ENCODE data around the gene ABCC6.
"Not testable (repeated sequence)": the region's sequence is repeated elsewhere in the genome, so short reads cannot be mapped to it uniquely, and the experiment has no call there.

The ABCC6 gene

DNA sequence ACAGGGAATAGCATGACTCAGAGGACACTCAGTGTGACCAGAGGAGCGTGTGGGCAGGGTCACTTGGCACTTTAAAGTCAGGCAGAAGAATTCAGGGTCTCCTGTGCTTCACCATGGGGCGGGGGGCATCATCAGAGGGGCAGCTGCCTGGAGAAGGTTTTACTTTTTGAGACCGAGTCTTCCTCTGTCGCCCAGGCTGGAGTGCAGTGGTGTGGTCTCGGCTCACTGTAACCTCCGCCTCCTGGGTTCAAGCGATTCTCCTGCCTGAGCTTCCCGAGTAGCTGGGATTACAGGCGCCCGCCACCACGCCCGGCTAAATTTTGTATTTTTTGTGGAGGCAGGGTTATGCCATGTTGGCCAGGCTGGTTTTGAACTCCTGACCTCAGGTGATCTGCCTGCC lies 32.3 kb downstream of the ABCC6 start:
- in situ Hi-C loops (cut with MboI; ENCODE audit: low sequenced_read_pairs), result not testable (repeated sequence)

DNA sequence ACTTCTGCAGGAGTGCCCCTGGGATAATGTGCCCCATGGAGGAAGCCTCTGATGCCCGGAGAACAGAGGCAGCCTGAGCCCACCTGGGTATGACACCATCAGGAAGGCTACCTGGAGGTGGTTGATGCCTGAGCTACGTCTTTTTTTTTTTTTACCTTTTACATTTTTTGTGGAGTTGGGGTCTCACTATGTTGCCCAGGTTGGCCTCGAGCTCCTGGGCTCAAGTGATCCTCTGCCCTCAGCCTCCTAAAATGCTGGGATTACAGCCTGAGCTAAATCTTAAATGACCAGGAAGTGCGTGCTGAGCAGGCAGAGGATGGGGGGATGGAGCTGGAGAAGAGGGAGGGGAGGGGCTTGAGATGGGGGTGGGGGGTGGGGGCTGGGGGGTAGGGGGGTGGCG lies 32.7 kb downstream of the ABCC6 start:
- in situ Hi-C loops (cut with MboI; ENCODE audit: low sequenced_read_pairs), result no loop called here

DNA sequence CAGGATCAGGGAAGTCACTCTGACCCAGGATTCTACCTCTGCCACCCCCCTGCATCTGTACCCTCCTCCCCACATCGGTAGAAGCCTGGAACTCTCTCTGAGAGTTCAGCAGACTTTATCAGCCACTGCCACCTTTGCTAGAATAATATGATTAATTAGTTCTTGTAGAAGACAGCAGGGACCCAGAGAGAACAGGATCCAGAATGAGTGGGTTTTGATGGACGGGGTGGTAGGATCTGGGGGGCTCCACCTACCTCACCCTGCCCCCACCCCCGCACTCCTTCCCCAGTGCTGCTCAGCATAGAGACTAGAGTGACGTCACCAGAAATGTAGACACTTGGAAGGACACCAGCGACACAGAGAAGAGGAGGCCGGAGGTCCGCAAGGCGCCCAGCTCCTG lies 33.5 kb downstream of the ABCC6 start:
- in situ Hi-C loops (cut with MboI; ENCODE audit: low sequenced_read_pairs), result no loop called here

DNA sequence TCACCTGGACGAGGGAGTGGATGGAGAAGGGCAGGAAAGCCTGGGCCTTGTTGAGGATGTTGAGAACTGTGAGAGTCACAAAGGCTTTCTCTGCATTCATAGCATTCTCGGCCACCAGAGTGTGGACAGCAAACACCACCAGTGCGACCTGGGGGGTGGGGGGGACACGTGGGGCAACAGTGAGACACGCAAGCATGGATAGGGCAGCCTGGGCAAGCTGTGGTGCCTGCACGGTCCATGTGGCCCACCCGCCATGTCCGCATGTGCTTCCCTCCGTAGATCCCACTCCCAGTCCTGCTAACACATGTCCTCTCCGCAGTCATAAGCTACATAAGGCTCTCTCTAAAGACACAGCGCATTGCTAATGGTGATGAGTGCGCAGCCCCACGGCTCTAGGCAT lies 34.5 kb downstream of the ABCC6 start:
- in situ Hi-C loops (cut with MboI; ENCODE audit: low sequenced_read_pairs), result no loop called here

DNA sequence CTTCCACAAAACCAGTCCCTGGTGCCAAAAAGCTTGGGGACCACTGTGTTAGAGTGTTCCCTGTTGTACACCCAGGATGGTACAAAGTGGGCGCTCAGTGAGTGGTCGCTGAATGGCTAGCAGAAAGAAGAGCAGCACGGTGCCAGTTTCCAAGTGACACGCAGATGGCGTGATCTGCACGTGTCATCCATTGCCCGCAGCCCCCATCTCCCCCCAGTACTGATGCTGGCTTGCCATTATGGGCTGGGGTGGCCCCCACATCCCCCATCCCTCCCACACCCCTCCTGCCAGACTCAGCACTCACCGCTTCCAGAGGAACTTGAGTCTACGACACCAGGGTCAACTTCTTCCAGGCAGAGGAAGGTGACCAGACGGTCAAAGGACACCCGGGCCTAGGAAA lies 36.5 kb downstream of the ABCC6 start:
- in situ Hi-C loops (cut with MboI; ENCODE audit: low sequenced_read_pairs), result no loop called here

DNA sequence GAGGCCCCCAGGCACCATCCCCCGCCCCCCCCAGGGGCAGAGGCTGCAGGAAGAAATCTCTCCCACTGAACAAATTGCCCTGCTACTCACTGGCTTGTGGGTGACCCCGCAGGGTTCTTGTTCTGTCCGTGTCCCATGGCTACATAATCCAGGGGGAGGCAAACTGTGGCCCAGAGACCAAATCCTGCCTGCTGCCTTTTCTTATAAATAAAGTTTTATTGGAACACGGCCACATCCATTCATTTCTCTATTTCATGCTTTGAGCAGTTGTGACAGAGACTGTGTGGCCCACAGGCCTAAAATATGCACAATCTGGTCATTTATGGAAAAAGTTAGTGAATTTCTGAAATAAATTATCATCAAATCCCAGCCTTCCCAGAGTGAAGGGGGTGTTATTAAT lies 38.2 kb downstream of the ABCC6 start:
- in situ Hi-C loops (cut with MboI; ENCODE audit: low sequenced_read_pairs), result no loop called here

DNA sequence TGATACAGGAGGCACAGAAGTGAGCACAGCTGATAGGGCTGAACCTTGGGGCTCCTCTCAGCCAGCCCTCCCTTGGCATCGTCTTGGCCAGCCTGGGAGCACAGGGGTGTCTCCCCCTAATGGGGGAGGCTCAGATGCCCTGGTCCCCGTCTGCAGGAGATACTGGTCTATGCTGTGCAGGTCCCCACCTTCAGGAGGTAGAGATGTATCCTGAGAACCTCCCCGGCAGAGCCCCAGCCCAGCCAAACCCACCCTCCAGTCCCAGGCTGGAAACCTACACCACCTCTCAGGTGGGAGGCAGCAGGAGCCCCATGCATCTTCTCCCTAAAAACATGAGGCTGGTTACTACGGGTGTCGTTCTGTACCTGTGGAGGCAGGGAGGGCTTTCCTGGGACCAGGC lies 38.7 kb downstream of the ABCC6 start:
- in situ Hi-C loops (cut with MboI; ENCODE audit: low sequenced_read_pairs), result no loop called here

DNA sequence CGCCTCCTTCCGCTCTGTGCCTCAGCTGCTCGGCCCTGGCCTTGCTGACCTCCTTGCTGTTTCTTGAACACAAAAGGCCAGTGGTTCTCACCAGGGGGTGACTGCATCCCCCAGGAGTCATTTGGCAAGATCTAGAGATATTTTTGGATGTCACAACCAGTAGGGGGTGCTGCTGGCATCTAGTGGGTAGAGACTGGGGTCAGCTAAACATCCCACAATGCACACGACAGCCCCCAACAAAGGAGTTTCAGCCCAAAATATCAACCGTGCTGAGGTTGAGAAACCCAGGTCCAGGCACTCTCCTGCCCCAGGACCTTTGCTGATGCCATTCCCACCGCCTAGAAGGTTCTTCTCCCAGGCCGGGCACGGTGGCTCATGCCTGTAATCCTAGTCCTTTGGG lies 39.7 kb downstream of the ABCC6 start:
- in situ Hi-C loops (cut with MboI; ENCODE audit: low sequenced_read_pairs), result no loop called here

DNA sequence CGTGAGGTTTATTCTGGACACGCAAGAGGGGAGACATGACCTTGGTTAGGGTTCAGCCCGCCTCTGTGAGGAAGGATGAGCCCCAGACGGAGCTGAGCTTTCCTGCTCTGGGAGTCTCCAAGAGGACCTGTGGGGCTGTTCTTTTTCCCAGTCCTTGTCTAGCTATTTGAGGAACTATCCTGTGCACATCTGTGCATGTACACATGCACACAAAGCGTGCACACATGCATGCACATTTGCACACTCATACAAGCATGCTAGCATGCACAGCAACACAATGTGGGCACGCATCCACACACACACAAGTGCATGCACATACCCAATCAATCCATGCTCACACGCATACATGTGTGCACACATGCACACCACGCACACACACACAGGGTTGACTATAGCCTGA lies 40.4 kb downstream of the ABCC6 start:
- in situ Hi-C loops (cut with MboI; ENCODE audit: low sequenced_read_pairs), result no loop called here

DNA sequence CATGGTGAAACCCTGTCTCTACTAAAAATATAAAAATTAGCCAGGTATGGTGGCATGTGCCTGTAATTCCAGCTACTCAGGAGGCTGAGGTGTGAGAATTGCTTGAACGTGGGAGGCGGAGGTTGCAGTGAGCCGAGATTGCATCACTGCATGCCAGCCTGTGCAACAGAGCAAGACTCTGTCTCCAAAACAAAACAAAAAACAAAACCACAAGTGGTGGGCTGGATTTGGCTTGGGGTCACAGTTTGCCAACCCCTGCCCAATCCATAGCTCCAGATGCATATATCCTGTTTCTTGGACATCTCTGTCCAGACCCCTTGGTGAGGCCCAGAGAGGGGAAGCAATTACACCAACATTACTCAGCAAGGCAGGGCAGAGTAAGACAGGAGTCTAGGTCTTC lies 41.5 kb downstream of the ABCC6 start:
- in situ Hi-C loops (cut with MboI; ENCODE audit: low sequenced_read_pairs), result not testable (repeated sequence)

DNA sequence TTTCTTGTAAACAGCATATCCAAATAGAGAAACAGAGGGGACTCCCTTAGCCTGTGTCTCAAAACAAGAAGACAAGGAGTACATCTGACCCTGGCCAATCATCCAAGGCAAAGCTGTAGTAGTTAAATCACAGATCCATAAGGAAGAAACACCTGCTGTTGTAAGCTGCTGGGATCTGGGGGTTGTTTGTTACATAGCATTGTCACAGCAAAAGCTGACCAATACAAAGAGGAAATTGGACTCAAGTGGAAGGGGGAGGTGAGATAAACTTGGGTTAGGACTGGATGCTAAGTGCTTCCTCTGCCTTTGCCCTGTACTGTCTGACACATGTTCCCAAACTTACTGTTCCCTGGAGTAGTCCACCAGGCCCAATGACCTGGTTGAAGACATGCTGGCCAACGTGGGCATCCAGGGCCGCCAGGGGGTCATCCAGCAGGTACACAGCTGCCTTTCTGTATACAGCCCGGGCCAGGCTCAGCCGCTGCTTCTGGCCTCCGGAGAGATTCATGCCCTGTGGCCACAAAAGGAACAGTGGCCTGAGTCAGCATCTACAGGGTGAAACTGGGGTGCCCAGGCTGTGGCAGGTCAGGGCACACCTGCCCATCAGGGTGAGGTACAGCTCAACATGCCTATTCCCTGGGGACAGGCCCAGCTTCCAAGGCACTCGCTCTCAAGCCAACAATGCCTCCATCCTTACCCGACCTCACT lies 44.7 kb downstream of the ABCC6 start:
- in situ Hi-C loops (cut with MboI; ENCODE audit: low sequenced_read_pairs), result no loop called here

DNA sequence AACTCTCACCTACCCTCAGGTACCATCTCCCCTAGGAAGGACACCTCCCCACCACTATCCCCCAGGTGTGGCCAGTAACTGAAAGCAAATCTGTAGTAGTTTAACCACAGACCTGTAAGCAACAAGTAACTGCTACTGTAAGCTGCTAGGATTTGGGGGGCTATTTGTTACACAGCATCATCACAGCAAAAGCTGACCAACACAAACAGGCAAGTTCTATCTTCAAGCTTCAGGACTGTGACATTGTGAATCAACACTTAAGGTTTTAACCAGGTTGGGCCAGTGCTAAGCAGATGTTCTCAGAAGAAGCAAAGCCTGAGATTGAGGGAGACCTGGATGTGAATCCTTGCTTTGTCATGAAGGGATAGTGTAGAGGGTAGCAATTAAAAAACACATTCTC lies 47.0 kb downstream of the ABCC6 start:
- in situ Hi-C loops (cut with MboI; ENCODE audit: low sequenced_read_pairs), result no loop called here

DNA sequence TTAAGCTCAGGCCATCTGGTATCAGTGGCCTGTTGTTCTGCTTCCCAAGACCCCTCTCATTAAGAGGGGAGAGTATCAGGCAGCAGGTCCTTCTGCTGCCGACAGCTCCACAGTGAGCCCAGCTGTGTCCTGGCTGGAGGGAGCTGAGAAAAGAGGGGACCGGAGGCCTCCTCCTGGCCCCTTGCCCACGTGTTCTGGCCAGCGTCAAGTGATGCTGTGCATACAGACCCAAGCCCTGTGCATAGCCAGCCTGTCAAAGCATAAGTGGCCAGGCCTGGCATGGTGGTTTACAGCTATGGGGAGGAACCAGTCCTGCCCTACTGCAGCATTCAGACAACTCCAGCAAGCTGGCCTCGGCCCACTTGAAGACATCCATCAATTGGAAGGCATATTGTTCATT lies 48.0 kb downstream of the ABCC6 start:
- in situ Hi-C loops (cut with MboI; ENCODE audit: low sequenced_read_pairs), result no loop called here

DNA sequence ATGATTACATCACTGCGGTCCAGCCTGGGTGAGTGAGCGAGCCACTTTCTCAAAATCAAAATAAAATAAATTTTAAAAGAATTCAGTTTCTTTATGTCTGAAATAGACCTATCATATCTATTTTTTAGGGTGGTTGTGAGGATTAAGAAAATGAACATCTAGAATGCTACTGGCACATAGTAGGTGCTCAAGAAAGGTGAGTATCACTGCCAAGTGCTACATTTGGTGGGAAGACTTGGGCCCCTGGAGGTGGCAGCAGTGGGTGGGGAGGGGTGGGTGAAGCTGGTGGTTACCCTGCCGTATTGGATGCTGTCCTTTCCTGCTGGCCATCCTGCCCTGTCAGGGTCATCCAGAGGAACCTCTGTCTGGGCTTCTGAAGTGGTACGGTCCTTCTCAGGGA lies 50.3 kb downstream of the ABCC6 start:
- in situ Hi-C loops (cut with MboI; ENCODE audit: low sequenced_read_pairs), result no loop called here

DNA sequence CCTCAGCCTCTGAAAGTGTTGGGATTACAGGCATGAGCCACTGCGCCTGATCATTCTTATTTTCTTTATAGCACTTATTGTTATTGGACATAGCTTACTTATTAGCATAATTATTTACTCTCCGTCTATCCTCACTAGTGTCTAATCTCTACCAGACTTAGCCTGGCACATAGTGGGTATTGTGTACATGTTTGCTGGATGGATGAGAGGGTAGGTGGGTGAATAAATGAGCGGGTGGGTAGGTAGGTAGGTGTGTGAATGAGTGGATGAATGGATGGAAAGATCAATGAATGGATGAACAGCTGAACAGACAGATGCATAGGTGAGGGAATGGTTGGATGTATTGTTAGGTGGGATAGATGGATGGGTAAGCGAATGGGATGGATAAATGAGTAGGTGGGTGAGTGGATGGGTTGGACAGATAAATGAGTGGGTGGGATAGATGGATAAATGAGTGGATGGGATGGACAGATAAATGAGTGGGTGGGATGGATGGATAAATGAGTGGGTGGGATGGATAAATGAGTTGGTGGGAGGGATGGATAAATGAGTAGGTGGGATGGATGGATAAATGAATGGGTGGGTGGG lies 51.9 kb downstream of the ABCC6 start:
- in situ Hi-C loops (cut with MboI; ENCODE audit: low sequenced_read_pairs), result no loop called here

DNA sequence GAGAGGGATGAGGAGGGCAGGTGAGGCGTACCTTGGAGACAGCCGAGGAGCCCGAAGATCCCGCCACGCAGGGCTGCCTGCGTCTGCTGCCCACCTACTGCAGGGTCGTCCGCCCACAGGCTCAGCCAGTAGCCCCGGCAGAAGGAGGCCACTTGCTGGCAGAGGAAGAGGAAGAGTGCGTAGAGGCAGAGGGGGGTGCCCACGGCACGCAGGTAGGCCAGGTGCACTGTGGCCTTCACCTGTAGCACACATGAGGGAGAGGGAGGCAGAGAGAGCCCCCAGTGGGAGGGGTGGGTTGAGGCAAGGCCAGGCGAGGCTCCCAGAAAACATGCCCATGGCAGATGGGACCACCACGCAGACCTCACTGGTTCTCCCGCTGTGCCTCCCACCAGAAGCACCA lies 53.7 kb downstream of the ABCC6 start:
- in situ Hi-C loops (cut with MboI; ENCODE audit: low sequenced_read_pairs), result no loop called here

DNA sequence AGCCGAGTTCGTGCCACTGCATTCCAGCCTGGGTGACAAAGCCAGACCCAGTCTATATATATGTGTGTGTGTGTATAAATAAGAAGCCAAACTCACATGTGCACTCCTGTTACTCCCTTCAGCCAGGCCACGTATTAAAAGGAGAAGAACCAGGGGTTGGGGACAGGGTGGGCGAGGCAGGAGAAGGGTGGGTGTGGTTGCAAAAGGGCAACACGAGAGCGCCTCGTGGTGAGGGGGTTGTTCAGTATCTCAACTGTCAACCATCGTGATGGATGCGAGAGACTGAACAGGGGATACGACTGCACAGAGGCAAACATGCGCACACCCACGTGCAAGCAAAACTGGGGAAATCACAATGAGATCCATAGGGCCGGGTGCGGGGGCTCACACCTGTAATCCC lies 54.9 kb downstream of the ABCC6 start:
- in situ Hi-C loops (cut with MboI; ENCODE audit: low sequenced_read_pairs), result no loop called here

DNA sequence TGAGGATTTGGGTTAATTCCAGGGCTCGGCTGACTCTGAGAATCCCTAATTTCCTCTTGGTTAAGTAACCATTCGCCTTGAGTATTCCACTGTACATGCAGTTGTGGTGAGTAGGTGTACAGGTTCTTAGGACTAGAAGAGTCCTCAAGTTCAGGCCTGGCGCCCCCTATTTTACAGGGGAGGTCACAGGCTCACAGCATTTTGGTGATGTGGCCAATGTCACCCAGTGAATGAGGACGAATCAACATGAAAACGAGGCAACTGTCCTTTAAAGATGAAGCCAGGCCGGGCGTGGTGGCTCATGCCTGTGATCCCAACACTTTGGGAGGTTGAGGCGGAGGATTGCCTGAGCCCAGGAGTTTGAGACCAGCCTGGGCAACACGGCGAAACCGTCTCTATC lies 55.4 kb downstream of the ABCC6 start:
- in situ Hi-C loops (cut with MboI; ENCODE audit: low sequenced_read_pairs), result no loop called here

DNA sequence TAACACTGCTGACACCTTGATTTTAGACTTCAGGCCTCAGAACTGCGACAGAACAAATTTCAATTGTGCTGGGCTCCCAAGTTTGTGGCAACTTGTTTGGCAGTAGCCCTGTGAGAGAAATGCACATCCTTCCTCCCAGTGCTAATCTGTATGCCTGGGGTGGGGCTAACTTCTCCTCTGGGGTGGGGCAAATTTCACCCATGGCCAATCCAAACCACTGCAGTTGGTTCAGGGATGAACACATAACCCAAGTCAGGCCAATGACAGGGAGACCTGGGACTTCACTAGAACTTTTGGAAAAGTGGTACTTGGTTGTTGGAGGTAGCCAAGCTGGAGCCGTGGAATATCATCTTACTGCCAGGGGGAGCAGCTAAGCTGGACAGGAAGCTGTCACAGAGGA lies 56.3 kb downstream of the ABCC6 start:
- in situ Hi-C loops (cut with MboI; ENCODE audit: low sequenced_read_pairs), result no loop called here

DNA sequence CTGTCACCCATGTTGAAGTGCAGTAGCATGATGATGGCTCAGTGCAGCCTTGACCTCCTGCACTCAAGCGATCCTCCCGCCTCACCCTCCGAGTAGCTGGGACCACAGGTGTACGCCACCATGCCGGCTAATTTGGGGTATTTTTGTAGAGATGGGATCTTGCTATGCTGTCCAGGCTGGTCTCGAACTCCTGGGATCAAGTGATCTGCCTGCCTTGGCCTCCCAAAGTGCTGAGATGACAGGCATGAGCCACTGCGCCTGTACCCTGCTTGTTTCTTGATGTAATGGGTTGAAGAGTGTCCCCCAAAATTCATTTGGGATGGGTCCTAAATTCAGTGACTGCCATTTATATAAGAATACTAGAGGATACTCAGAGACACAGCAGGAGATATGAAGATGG lies 57.2 kb downstream of the ABCC6 start:
- in situ Hi-C loops (cut with MboI; ENCODE audit: low sequenced_read_pairs), result no loop called here

DNA sequence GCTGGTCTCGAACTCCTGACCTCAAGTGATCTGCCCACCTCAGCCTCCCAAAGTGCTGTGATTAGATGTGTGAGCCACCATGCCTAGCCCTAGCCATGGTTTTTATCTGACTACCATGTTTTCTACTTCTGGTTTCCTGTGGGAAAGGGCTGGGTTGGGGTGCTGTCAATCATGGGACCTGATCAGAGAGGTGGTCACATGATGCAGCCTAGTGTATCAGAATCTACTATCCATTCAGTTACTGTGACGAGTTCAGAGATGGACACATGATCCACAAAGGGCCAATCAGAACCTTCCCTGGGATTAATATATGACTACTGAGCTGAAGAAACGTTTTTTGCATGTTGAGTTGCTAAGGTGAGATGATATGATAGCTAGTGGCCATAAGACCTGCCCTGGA lies 59.1 kb downstream of the ABCC6 start:
- in situ Hi-C loops (cut with MboI; ENCODE audit: low sequenced_read_pairs), result no loop called here

DNA sequence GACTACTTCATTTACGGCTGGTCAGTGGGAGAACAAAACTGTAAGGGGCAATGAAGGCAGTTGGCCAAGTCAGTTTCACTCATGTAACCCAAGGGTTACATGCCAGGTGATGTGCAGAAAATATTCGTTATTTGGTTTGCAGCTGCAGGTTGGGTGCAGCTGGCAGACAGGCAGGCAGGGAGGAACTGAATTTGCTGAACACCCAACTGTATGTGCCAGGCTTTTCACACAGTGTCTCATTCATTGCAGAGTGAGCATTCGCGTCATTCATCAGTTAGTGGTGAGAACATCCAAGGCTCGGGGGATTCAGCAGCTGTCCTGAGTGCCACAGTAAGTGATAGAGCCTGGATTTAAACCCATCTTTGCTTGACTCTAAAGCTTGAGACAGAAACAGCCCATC lies 59.7 kb downstream of the ABCC6 start:
- in situ Hi-C loops (cut with MboI; ENCODE audit: low sequenced_read_pairs), result no loop called here

DNA sequence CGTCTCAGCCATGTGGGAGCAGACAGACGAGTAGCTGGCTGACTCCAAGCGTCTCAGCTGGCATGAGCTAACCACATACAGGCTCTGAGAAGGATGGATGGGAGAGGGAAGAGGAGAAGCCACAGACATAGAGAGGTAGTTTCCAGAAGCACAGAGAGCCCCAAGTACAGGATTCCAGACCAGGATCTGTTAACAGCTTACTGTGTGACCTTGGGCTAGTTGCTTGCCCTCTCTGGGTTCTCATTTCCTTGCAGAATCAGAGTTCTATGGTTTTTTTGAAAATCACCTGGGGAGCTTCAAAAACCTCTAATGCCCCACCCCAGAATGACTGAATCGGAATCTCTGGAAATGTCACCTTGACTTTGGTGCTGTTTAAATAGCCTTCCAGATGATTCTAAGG lies 60.2 kb downstream of the ABCC6 start:
- in situ Hi-C loops (cut with MboI; ENCODE audit: low sequenced_read_pairs), result no loop called here
